Activated CD4-positive, alpha-beta T cell treated with anti-CD3 and anti-CD28 coated beads for 36 hours (primary cell): ENCODE measurements around the gene RBM47. TPM values are rescaled to one million over a fixed set of nuclear protein-coding genes. Genes with fewer than 3 reads are reported as not detected.
"Not testable (repeated sequence)": the region's sequence is repeated elsewhere in the genome, so short reads cannot be mapped to it uniquely, and the experiment has no call there.

Experiments
- ATAC-seq: fragments of 200-7000 bp; cut with Tn5 transposase; one replicate; pipeline ENCODE4 v1.10.0; 2021; ENCODE audit warnings: mild to moderate bottlenecking, moderate library complexity
- CTCF ChIA-PET: fragments of 350-600 bp; sonication (Branson Sonifier 250); formaldehyde crosslinking; loops from one replicate; lab custom pipeline; 2021; ENCODE audit warnings: antibody characterized with exemption; lab: Charles Lee
- POLR2A ChIA-PET: fragments of 350-600 bp; sonication (Branson Sonifier 250); formaldehyde crosslinking; loops from one replicate; lab custom pipeline; 2021; ENCODE audit warnings: antibody characterized with exemption, inconsistent platforms; lab: Charles Lee
- DNase-seq: peaks from one replicate; pipeline ENCODE4 v3.0.0-alpha.2; 2020
- H3K27ac Mint-ChIP-seq: one replicate; pipeline ENCODE4 v1.8.0; 2021; ENCODE audit warnings: mixed read lengths
- H3K27me3 Mint-ChIP-seq: one replicate; pipeline ENCODE4 v1.8.0; 2021; ENCODE audit warnings: mixed read lengths
- H3K36me3 Mint-ChIP-seq: one replicate; pipeline ENCODE4 v1.8.0; 2021; ENCODE audit warnings: low read depth, mixed read lengths
- H3K4me1 Mint-ChIP-seq: one replicate; pipeline ENCODE4 v1.8.0; 2021; ENCODE audit warnings: mixed read lengths
- H3K4me3 Mint-ChIP-seq: one replicate; pipeline ENCODE4 v1.8.0; 2021; ENCODE audit warnings: mild to moderate bottlenecking, moderate library complexity, mixed read lengths
- H3K9me3 Mint-ChIP-seq: one replicate; pipeline ENCODE4 v1.8.0; 2021; ENCODE audit warnings: low read depth, mixed read lengths
- intact Hi-C, 2 experiments: fragments of 100-400 bp; cut with DNase I in 1 of 2; cut with micrococcal nuclease in 1 of 2; formaldehyde crosslinking; loops; one replicate each; pipeline versions ENCODE4 v1.14.2 to v1.15.1; 2022 to 2024; cut with DNase I, micrococcal nuclease
- total RNA-seq, 2 experiments: library from RNA; stranded (reverse); gene quantifications; one replicate each; pipeline ENCODE4 v1.2.3, GENCODE V29; 2021

Gene RBM47
- total RNA-seq, 2 experiments from 2014 or later, result 3.2 to 4.4 TPM

GRCh38 chr4:40419231-40419912, 210.3 kb downstream of the RBM47 start:
- no peak overlapping the region for H3K4me3 Mint-ChIP-seq
- CTCF ChIA-PET, result no interaction called here

GRCh38 chr4:40418430-40419230, 211.0 kb downstream of the RBM47 start:
- no peak overlapping the region for H3K4me3 Mint-ChIP-seq
- no peaks in the 10 kb centered on the region for H3K9me3 Mint-ChIP-seq
- DNase-seq (no peak), ATAC-seq (no peak)
- CTCF ChIA-PET, result no interaction called here
- H3K4me1 Mint-ChIP-seq, result no peaks in the 10 kb centered on the region
- intact Hi-C loops, result no loop called here
- no peaks in the 10 kb centered on the region for H3K36me3 Mint-ChIP-seq
- POLR2A ChIA-PET, result no interaction called here
- H3K27ac Mint-ChIP-seq, result no peak overlapping the region
- no peaks in the 10 kb centered on the region for H3K27me3 Mint-ChIP-seq

More at GRCh38 chr4:40419231-40419912, 210.3 kb downstream of the RBM47 start:
- no peak for ATAC-seq
- POLR2A ChIA-PET, result no interaction called here
- H3K27me3 Mint-ChIP-seq, result no peaks in the 10 kb centered on the region
- H3K27ac Mint-ChIP-seq, result no peak overlapping the region
- H3K36me3 Mint-ChIP-seq, result no peaks in the 10 kb centered on the region
- no peaks in the 10 kb centered on the region for H3K4me1 Mint-ChIP-seq
- no peak for DNase-seq
- intact Hi-C loops, result no loop called here
- H3K9me3 Mint-ChIP-seq, result no peaks in the 10 kb centered on the region

- Mint-ChIP-seq H3K9me3 (no peaks in the 10 kb centered on the region), H3K4me3 (no peak overlapping the region), H3K36me3 (no peaks in the 10 kb centered on the region), H3K27ac (no peak overlapping the region), H3K27me3 (no peaks in the 10 kb centered on the region), H3K4me1 (no peaks in the 10 kb centered on the region)
- CTCF ChIA-PET, result no interaction called here
- POLR2A ChIA-PET, result no interaction called here
- intact Hi-C loops, result no loop called here
- DNase-seq (no peak), ATAC-seq (no peak)
Measured at GRCh38 chr4:40417941-40418340, 211.7 kb downstream of the RBM47 start.

GRCh38 chr4:40414673-40415072, 215.0 kb downstream of the RBM47 start:
- H3K36me3 Mint-ChIP-seq, result no peaks in the 10 kb centered on the region
- DNase-seq, result no peak
- CTCF ChIA-PET, result no interaction called here
- POLR2A ChIA-PET, result no interaction called here
- H3K9me3 Mint-ChIP-seq, result no peaks in the 10 kb centered on the region
- no peak for ATAC-seq
- no peak overlapping the region for H3K4me3 Mint-ChIP-seq
- H3K4me1 Mint-ChIP-seq, result no peaks in the 10 kb centered on the region
- H3K27ac Mint-ChIP-seq, result no peak overlapping the region
- intact Hi-C loops, result no loop called here
- H3K27me3 Mint-ChIP-seq, result peaks cover 2% of the 10 kb centered on the region

- intact Hi-C loops, result no loop called here
- H3K27me3 Mint-ChIP-seq, result peaks cover 2% of the 10 kb centered on the region
- H3K4me1 Mint-ChIP-seq, result no peaks in the 10 kb centered on the region
- POLR2A ChIA-PET, result no interaction called here
- no peak overlapping the region for H3K4me3 Mint-ChIP-seq
- no peak for DNase-seq
- no peaks in the 10 kb centered on the region for H3K9me3 Mint-ChIP-seq
- CTCF ChIA-PET, result no interaction called here
- no peaks in the 10 kb centered on the region for H3K36me3 Mint-ChIP-seq
- no peak for ATAC-seq
- H3K27ac Mint-ChIP-seq, result no peak overlapping the region
Measured at GRCh38 chr4:40412866-40413795, 216.5 kb downstream of the RBM47 start.

- CTCF ChIA-PET, result interaction anchor here (0.8 kb wide), 1 partner anchor 91 kb away, joined by 5 read pairs; no protein-coding TSS in a partner anchor
- no peaks in the 10 kb centered on the region for H3K36me3 Mint-ChIP-seq
- H3K27ac Mint-ChIP-seq, result no peak overlapping the region
- POLR2A ChIA-PET, result no interaction called here
- DNase-seq (no peak), ATAC-seq (no peak)
- H3K4me3 Mint-ChIP-seq, result no peak overlapping the region
- H3K4me1 Mint-ChIP-seq, result no peaks in the 10 kb centered on the region
- H3K27me3 Mint-ChIP-seq, result peaks cover 2% of the 10 kb centered on the region
- H3K9me3 Mint-ChIP-seq, result peaks cover 4% of the 10 kb centered on the region
- intact Hi-C loops, result no loop called here
Measured at GRCh38 chr4:40412388-40412787, 217.3 kb downstream of the RBM47 start.

GRCh38 chr4:40409835-40410234, 219.8 kb downstream of the RBM47 start:
- H3K4me3 Mint-ChIP-seq, result no peak overlapping the region
- ChIA-PET CTCF (no interaction called here), POLR2A (interaction anchor here (0.6 kb wide), 1 partner anchor 335 kb away, joined by 3 read pairs; no protein-coding TSS in a partner anchor)
- no peaks in the 10 kb centered on the region for H3K36me3 Mint-ChIP-seq
- no peak overlapping the region for H3K27ac Mint-ChIP-seq
- DNase-seq (no peak), ATAC-seq (peak; percentile 39)
- H3K4me1 Mint-ChIP-seq, result no peaks in the 10 kb centered on the region
- peaks cover 4% of the 10 kb centered on the region for H3K9me3 Mint-ChIP-seq
- H3K27me3 Mint-ChIP-seq, result peaks cover 2% of the 10 kb centered on the region
- intact Hi-C loops, result no loop called here

- H3K4me3 Mint-ChIP-seq, CTCF ChIA-PET, H3K27me3 Mint-ChIP-seq, H3K9me3 Mint-ChIP-seq, intact Hi-C loops, H3K4me1 Mint-ChIP-seq, POLR2A ChIA-PET, H3K27ac Mint-ChIP-seq, ATAC-seq, H3K36me3 Mint-ChIP-seq, DNase-seq: not testable (repeated sequence)
Measured at GRCh38 chr4:40407468-40407867, 222.2 kb downstream of the RBM47 start.

- Mint-ChIP-seq H3K4me3 (no peak overlapping the region), H3K27ac (no peak overlapping the region), H3K36me3 (no peaks in the 10 kb centered on the region), H3K27me3 (no peaks in the 10 kb centered on the region), H3K9me3 (peaks cover 4% of the 10 kb centered on the region), H3K4me1 (no peaks in the 10 kb centered on the region)
- ATAC-seq (no peak), DNase-seq (no peak)
- POLR2A ChIA-PET, result no interaction called here
- intact Hi-C loops, result no loop called here
- CTCF ChIA-PET, result interaction anchor here (0.7 kb wide), 1 partner anchor 91 kb away, joined by 3 read pairs; no protein-coding TSS in a partner anchor
Measured at GRCh38 chr4:40406340-40406739, 223.3 kb downstream of the RBM47 start.

- Mint-ChIP-seq H3K27me3 (no peaks in the 10 kb centered on the region), H3K36me3 (no peaks in the 10 kb centered on the region), H3K4me1 (no peaks in the 10 kb centered on the region), H3K9me3 (peaks cover 4% of the 10 kb centered on the region), H3K4me3 (no peak overlapping the region), H3K27ac (no peak overlapping the region)
- ChIA-PET CTCF (no interaction called here), POLR2A (no interaction called here)
- no peak for DNase-seq
- no peak for ATAC-seq
- intact Hi-C loops, result no loop called here
Measured at GRCh38 chr4:40405193-40405592, 224.5 kb downstream of the RBM47 start.

GRCh38 chr4:40403081-40403480, 226.6 kb downstream of the RBM47 start:
- Mint-ChIP-seq H3K36me3 (no peaks in the 10 kb centered on the region), H3K4me1 (no peaks in the 10 kb centered on the region), H3K9me3 (peaks cover 4% of the 10 kb centered on the region), H3K27ac (no peak overlapping the region), H3K27me3 (no peaks in the 10 kb centered on the region), H3K4me3 (no peak overlapping the region)
- ATAC-seq (no peak), DNase-seq (no peak)
- intact Hi-C loops, result no loop called here
- CTCF ChIA-PET, result no interaction called here
- POLR2A ChIA-PET, result no interaction called here
